ENCODE results near the gene NPIPA1.
"Not testable (repeated sequence)": the region's sequence is repeated elsewhere in the genome, so short reads cannot be mapped to it uniquely, and the experiment has no call there.

The NPIPA1 gene

DNA sequence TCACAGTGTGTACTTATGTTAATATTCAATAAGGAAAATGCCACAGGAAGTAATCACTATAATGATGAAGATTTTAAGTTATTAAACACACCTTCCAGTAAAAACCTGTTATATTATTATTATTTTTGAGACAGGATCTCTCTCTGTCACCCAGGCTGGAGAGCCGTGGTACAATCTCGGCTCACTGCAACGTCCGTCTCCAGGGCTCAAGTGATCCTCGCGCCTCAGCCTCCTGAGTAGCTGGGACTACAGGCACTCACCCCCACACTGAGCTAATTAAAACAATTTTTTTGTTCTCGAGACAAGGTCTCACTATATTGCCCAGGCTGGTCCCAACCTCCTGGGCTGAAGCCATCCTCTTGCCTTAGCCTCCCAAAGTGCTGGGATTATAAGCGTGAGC lies 41.0 kb downstream of the NPIPA1 start:
- not testable (repeated sequence) for H3K27ac ChIP-seq; H3K9me3 ChIP-seq; H3K36me3 ChIP-seq; H3K4me3 ChIP-seq (ENCODE audit: low read depth in 1 of 2, low read length in 1 of 2); H3K27me3 ChIP-seq
- peaks cover 16 to 24% of the 10 kb centered on the region in 2 experiments for H3K4me1 ChIP-seq (ENCODE audit: control insufficient read depth in 1 of 2, insufficient read depth in 1 of 2, low read depth in 1 of 2, low read length in 1 of 2)

DNA sequence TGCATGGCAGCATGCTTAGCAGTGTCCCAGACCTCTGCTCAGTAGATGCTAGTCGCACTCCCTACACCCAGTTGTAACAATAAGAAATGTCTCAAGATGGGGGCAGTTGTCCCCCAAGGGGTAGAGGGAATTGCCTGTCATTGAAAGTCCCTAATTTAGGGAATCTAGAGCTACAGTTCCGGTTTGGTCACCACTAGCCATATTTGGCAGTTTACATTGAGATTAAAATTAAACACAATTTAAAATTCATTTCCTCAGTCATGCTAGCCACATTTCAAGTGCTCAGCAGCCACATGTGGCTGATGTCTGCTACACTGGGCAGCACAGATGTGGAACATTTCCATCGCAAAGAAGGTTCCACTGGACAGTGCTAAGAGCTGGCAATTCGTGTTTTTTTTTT lies 41.7 kb downstream of the NPIPA1 start:
- not testable (repeated sequence) for H3K27ac ChIP-seq; H3K4me3 ChIP-seq (ENCODE audit: low read depth in 1 of 2, low read length in 1 of 2)
- peaks cover 15 to 20% of the 10 kb centered on the region in 2 experiments for H3K4me1 ChIP-seq (ENCODE audit: control insufficient read depth in 1 of 2, insufficient read depth in 1 of 2, low read depth in 1 of 2, low read length in 1 of 2)

GRCh38 chr16:14981234-14981633 lies 44.0 kb downstream of the NPIPA1 start:
- H3K9me3 ChIP-seq; H3K27me3 ChIP-seq; H3K4me1 ChIP-seq (ENCODE audit: control insufficient read depth in 1 of 2, insufficient read depth in 1 of 2, low read depth in 1 of 2, low read length in 1 of 2); H3K27ac ChIP-seq; H3K4me3 ChIP-seq (ENCODE audit: low read depth in 1 of 2, low read length in 1 of 2): not testable (repeated sequence)
- peaks cover 12% of the 10 kb centered on the region for H3K36me3 ChIP-seq

More for the DNA sequence above, 41.7 kb downstream of the NPIPA1 start:
- not testable (repeated sequence) for H3K27me3 ChIP-seq, H3K9me3 ChIP-seq, H3K36me3 ChIP-seq

- not testable (repeated sequence) for H3K27ac ChIP-seq; H3K4me1 ChIP-seq (ENCODE audit: control insufficient read depth in 1 of 2, insufficient read depth in 1 of 2, low read depth in 1 of 2, low read length in 1 of 2)
Measured at GRCh38 chr16:14982521-14982920, 45.3 kb downstream of the NPIPA1 start.

GRCh38 chr16:14988092-14988491 lies 50.8 kb downstream of the NPIPA1 start:
- H3K4me1 ChIP-seq (ENCODE audit: control insufficient read depth in 1 of 2, insufficient read depth in 1 of 2, low read depth in 1 of 2, low read length in 1 of 2); H3K27me3 ChIP-seq; H3K9me3 ChIP-seq; H3K27ac ChIP-seq; H3K4me3 ChIP-seq (ENCODE audit: low read depth in 1 of 2, low read length in 1 of 2): not testable (repeated sequence)
- H3K36me3 ChIP-seq, result peaks cover 30% of the 10 kb centered on the region

More at GRCh38 chr16:14982521-14982920, 45.3 kb downstream of the NPIPA1 start:
- H3K36me3 ChIP-seq, result peaks cover 19% of the 10 kb centered on the region
- not testable (repeated sequence) for H3K4me3 ChIP-seq (ENCODE audit: low read depth in 1 of 2, low read length in 1 of 2); H3K9me3 ChIP-seq; H3K27me3 ChIP-seq

- peaks cover 30% of the 10 kb centered on the region for H3K36me3 ChIP-seq
- not testable (repeated sequence) for H3K4me1 ChIP-seq (ENCODE audit: control insufficient read depth in 1 of 2, insufficient read depth in 1 of 2, low read depth in 1 of 2, low read length in 1 of 2); H3K9me3 ChIP-seq; H3K27me3 ChIP-seq; H3K27ac ChIP-seq; H3K4me3 ChIP-seq (ENCODE audit: low read depth in 1 of 2, low read length in 1 of 2)
Measured at GRCh38 chr16:14988661-14989191, 51.5 kb downstream of the NPIPA1 start.

GRCh38 chr16:14989291-14990281 lies 52.3 kb downstream of the NPIPA1 start:
- peaks cover 30% of the 10 kb centered on the region for H3K36me3 ChIP-seq
- not testable (repeated sequence) for H3K4me3 ChIP-seq (ENCODE audit: low read depth in 1 of 2, low read length in 1 of 2); H3K27ac ChIP-seq

GRCh38 chr16:14993277-14994151 lies 56.3 kb downstream of the NPIPA1 start:
- not testable (repeated sequence) for H3K27me3 ChIP-seq; H3K27ac ChIP-seq; H3K4me3 ChIP-seq (ENCODE audit: low read depth in 1 of 2, low read length in 1 of 2); H3K9me3 ChIP-seq; H3K4me1 ChIP-seq (ENCODE audit: control insufficient read depth in 1 of 2, insufficient read depth in 1 of 2, low read depth in 1 of 2, low read length in 1 of 2)
- H3K36me3 ChIP-seq, result peaks cover 14% of the 10 kb centered on the region

More at GRCh38 chr16:14989291-14990281, 52.3 kb downstream of the NPIPA1 start:
- not testable (repeated sequence) for H3K9me3 ChIP-seq; H3K4me1 ChIP-seq (ENCODE audit: control insufficient read depth in 1 of 2, insufficient read depth in 1 of 2, low read depth in 1 of 2, low read length in 1 of 2); H3K27me3 ChIP-seq

- H3K9me3 ChIP-seq; H3K4me3 ChIP-seq (ENCODE audit: low read depth in 1 of 2, low read length in 1 of 2); H3K27ac ChIP-seq; H3K27me3 ChIP-seq; H3K4me1 ChIP-seq (ENCODE audit: control insufficient read depth in 1 of 2, insufficient read depth in 1 of 2, low read depth in 1 of 2, low read length in 1 of 2): not testable (repeated sequence)
- H3K36me3 ChIP-seq, result peaks cover 24% of the 10 kb centered on the region
Measured at GRCh38 chr16:14996702-14997101, 59.5 kb downstream of the NPIPA1 start.

DNA sequence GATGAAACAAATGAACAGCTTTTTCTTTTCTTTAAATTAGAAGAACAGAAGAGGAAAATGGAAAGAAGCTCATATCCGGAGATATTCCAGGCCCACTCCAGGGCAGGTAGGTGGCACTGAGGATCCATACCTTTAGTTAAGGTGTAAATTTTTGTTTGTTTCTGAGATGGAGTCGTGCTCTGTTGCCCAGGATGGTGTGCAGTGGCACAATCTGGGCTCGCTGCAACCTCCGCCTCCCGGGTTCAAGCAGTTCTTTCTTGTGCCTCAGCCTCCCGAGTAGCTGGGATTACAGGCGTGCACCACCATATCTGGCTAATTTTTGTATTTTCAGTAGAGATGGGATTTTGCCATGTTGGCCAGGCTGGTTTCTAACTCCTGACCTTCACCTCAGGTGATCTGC lies 61.1 kb downstream of the NPIPA1 start:
- H3K36me3 ChIP-seq, result peaks cover 24% of the 10 kb centered on the region
- H3K4me3 ChIP-seq (ENCODE audit: low read depth in 1 of 2, low read length in 1 of 2); H3K9me3 ChIP-seq; H3K27ac ChIP-seq; H3K4me1 ChIP-seq (ENCODE audit: control insufficient read depth in 1 of 2, insufficient read depth in 1 of 2, low read depth in 1 of 2, low read length in 1 of 2); H3K27me3 ChIP-seq: not testable (repeated sequence)

DNA sequence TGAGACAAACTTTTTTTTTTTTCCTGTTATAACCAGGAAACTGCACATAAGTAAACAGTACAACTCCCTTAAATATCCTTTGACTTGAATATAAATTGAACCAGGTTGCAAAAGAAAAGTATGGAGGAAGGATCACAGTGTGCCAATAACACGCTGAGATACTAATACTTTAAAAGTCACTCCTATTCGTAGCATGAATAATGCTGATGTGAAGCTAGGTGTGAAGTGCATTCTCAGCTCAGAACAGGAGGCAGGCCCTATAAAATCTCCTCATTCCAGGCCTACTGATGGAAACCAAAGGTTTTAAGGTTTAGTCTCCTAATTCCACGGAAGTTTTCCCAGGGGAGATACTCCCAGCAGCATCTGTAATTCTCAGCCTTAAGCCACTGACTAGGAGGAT lies 62.6 kb downstream of the NPIPA1 start:
- peaks cover 33% of the 10 kb centered on the region for H3K36me3 ChIP-seq
- not testable (repeated sequence) for H3K4me1 ChIP-seq (ENCODE audit: control insufficient read depth in 1 of 2, insufficient read depth in 1 of 2, low read depth in 1 of 2, low read length in 1 of 2); H3K9me3 ChIP-seq; H3K27ac ChIP-seq; H3K4me3 ChIP-seq (ENCODE audit: low read depth in 1 of 2, low read length in 1 of 2); H3K27me3 ChIP-seq
